H9 (cell line): ENCODE results near the gene PCED1A. TPM values are rescaled to one million over a fixed set of nuclear protein-coding genes. Genes with fewer than 3 reads are reported as not detected.

Experiments
- DNase-seq: peaks from one replicate; pipeline ENCODE4 v3.0.0-alpha.2; 2017
- H2AFZ ChIP-seq: one replicate; pipeline ENCODE4 v1.6.1; 2013; ENCODE audit warnings: mild to moderate bottlenecking, low read length, control low read depth, moderate library complexity
- H2AK5ac ChIP-seq: 2 replicates; pipeline ENCODE4 v1.6.1; 2013; ENCODE audit warnings: low read length, control low read depth, mixed read lengths; ENCODE audit not compliant: insufficient read length
- H2BK120ac ChIP-seq: one replicate; pipeline ENCODE4 v1.6.1; 2013; ENCODE audit warnings: low read depth, mild to moderate bottlenecking, low read length, control low read depth, inconsistent platforms; ENCODE audit not compliant: poor library complexity, severe bottlenecking
- H2BK12ac ChIP-seq: 2 replicates; pipeline ENCODE4 v1.6.1; 2013; ENCODE audit warnings: low read length, control low read depth, mixed read lengths, low read depth; ENCODE audit not compliant: insufficient read length
- H2BK15ac ChIP-seq: 2 replicates; pipeline ENCODE4 v1.6.1; 2013; ENCODE audit warnings: low read depth, low read length, control low read depth
- H2BK20ac ChIP-seq: one replicate; pipeline ENCODE4 v1.6.1; 2013; ENCODE audit warnings: low read depth, mild to moderate bottlenecking, low read length, control low read depth, inconsistent platforms; ENCODE audit not compliant: poor library complexity, severe bottlenecking
- H2BK5ac ChIP-seq: 2 replicates; pipeline ENCODE4 v1.6.1; 2013; ENCODE audit warnings: low read length, control low read depth, mixed read lengths; ENCODE audit not compliant: insufficient read length
- H3K14ac ChIP-seq: 2 replicates; pipeline ENCODE4 v1.6.1; 2013; ENCODE audit warnings: low read length, control low read depth; ENCODE audit not compliant: insufficient read depth
- H3K18ac ChIP-seq: 2 replicates; pipeline ENCODE4 v1.6.1; 2013; ENCODE audit warnings: low read depth, mild to moderate bottlenecking, mixed read lengths, low read length, control low read depth; ENCODE audit not compliant: insufficient read length
- H3K23ac ChIP-seq: 2 replicates; pipeline ENCODE4 v1.6.1; 2013; ENCODE audit warnings: low read length, control low read depth, mixed read lengths, low read depth; ENCODE audit not compliant: insufficient read length
- H3K23me2 ChIP-seq: 2 replicates; pipeline ENCODE4 v1.6.1; 2013; ENCODE audit warnings: low read depth, mild to moderate bottlenecking, mixed read lengths, low read length, control low read depth; ENCODE audit not compliant: insufficient read length, poor library complexity, severe bottlenecking
- H3K27ac ChIP-seq: 2 replicates; pipeline ENCODE4 v1.5.1; 2013; ENCODE audit warnings: low read length, control low read depth, mixed read lengths, low read depth; ENCODE audit not compliant: insufficient read length
- H3K27me3 ChIP-seq: 2 replicates; pipeline ENCODE4 v1.6.1; 2013; ENCODE audit warnings: low read length, control low read depth, inconsistent platforms; ENCODE audit not compliant: insufficient read depth
- H3K4ac ChIP-seq: 2 replicates; pipeline ENCODE4 v1.6.1; 2013; ENCODE audit warnings: low read depth, mild to moderate bottlenecking, control low read depth, inconsistent platforms, low read length, moderate library complexity
- H3K4me1 ChIP-seq: 2 replicates; pipeline ENCODE4 v1.6.1; 2013; ENCODE audit warnings: low read length, control low read depth, inconsistent platforms; ENCODE audit not compliant: insufficient read depth
- H3K4me2 ChIP-seq: 2 replicates; pipeline ENCODE4 v1.6.1; 2013; ENCODE audit warnings: low read length, control low read depth, mixed read lengths; ENCODE audit not compliant: insufficient read length, insufficient read depth
- H3K56ac ChIP-seq: 2 replicates; pipeline ENCODE4 v1.6.1; 2013; ENCODE audit warnings: low read depth, mild to moderate bottlenecking, mixed read lengths, low read length, control low read depth; ENCODE audit not compliant: insufficient read length
- H3K79me1 ChIP-seq: 2 replicates; pipeline ENCODE4 v1.6.1; 2013; ENCODE audit warnings: low read depth, mild to moderate bottlenecking, moderate library complexity, low read length, control low read depth, inconsistent platforms; ENCODE audit not compliant: insufficient read depth, poor library complexity, severe bottlenecking
- H3K79me2 ChIP-seq: 2 replicates; pipeline ENCODE4 v1.6.1; 2013; ENCODE audit warnings: low read length, control low read depth, inconsistent platforms; ENCODE audit not compliant: insufficient read depth
- H3K9ac ChIP-seq: 2 replicates; pipeline ENCODE4 v1.6.1; 2013; ENCODE audit warnings: low read length, control low read depth, mixed read lengths; ENCODE audit not compliant: insufficient read length; ENCODE audit errors: extremely low read depth
- H3K9me3 ChIP-seq: one replicate; pipeline ENCODE4 v1.6.1; 2013; ENCODE audit warnings: low read depth, low read length, inconsistent platforms; ENCODE audit not compliant: control insufficient read depth
- H3T11ph ChIP-seq: one replicate; pipeline ENCODE4 v1.6.1; 2013; ENCODE audit warnings: mild to moderate bottlenecking, low read length, control low read depth, inconsistent platforms
- H4K20me1 ChIP-seq: one replicate; pipeline ENCODE4 v1.6.1; 2013; ENCODE audit not compliant: control insufficient read depth, insufficient read length, insufficient read depth
- H4K5ac ChIP-seq: 2 replicates; pipeline ENCODE4 v1.6.1; 2013; ENCODE audit warnings: low read depth, mild to moderate bottlenecking, mixed read lengths, low read length, control low read depth; ENCODE audit not compliant: insufficient read length
- H4K8ac ChIP-seq: replicated peaks from 2 replicates; pipeline ENCODE4 v1.6.1; 2013; ENCODE audit warnings: low read length, control low read depth, mixed read lengths, low read depth; ENCODE audit not compliant: insufficient read length
- H4K91ac ChIP-seq: 2 replicates; pipeline ENCODE4 v1.6.1; 2013; ENCODE audit warnings: low read depth, mild to moderate bottlenecking, moderate library complexity, mixed read lengths, low read length, control low read depth; ENCODE audit not compliant: insufficient read length
- H3K27ac Mint-ChIP-seq, 3 experiments: 2 replicates in 2 of 3; 3 replicates in 1 of 3; pipeline ENCODE4 v1.8.0; 2020 to 2021; ENCODE audit warnings: mixed read lengths in 3 of 3, mild to moderate bottlenecking in 1 of 3, moderate library complexity in 1 of 3
- H3K27me3 Mint-ChIP-seq: 2 replicates; pipeline ENCODE4 v1.8.0; 2021; ENCODE audit warnings: low read depth, mild to moderate bottlenecking, moderate library complexity, mixed read lengths
- H3K36me3 Mint-ChIP-seq, 3 experiments: 2 replicates in 2 of 3; 3 replicates in 1 of 3; pipeline ENCODE4 v1.8.0; 2020 to 2021; ENCODE audit warnings: low read depth in 3 of 3, mixed read lengths in 3 of 3; ENCODE audit not compliant: insufficient read depth in 1 of 3
- H3K4me1 Mint-ChIP-seq, 2 experiments: 2 replicates each; pipeline ENCODE4 v1.8.0; 2020; ENCODE audit warnings: mixed read lengths in 2 of 2
- H3K4me3 Mint-ChIP-seq, 2 experiments: 2 replicates in 1 of 2; 3 replicates in 1 of 2; pipeline ENCODE4 v1.8.0; 2020 to 2021; ENCODE audit warnings: mild to moderate bottlenecking in 2 of 2, mixed read lengths in 2 of 2, moderate library complexity in 1 of 2
- H3K9me3 Mint-ChIP-seq, 2 experiments: 2 replicates in 1 of 2; 3 replicates in 1 of 2; pipeline ENCODE4 v1.8.0; 2020; ENCODE audit warnings: mild to moderate bottlenecking in 2 of 2, mixed read lengths in 2 of 2, moderate library complexity in 1 of 2
- WGBS: extraction: QIAGEN DNeasy Blood & Tissue Kit; methylation state at CpG from one replicate; pipeline ENCODE4 v1.1.7; 2013; ENCODE audit warnings: missing lambda C conversion rate, low lambda C conversion rate, mixed read lengths; ENCODE audit not compliant: insufficient read length; ENCODE audit errors: extremely low coverage; 5-methylcytosine and 5-hydroxymethylcytosine counted together
- total RNA-seq: library from RNA; stranded (reverse); gene quantifications from 2 replicates; pipeline ENCODE4 v1.2.1, GENCODE V29; 2021
- TF ChIP-seq, protein P1 (sequence below): fragments of 200-600 bp; sonication (generic); conservative IDR thresholded peaks from 3 replicates; pipeline ENCODE4 v1.8.0; 2021; ENCODE audit warnings: antibody characterized with exemption, mild to moderate bottlenecking

Gene PCED1A
- total RNA-seq, 1 experiment from 2014 or later, result 30.8 TPM

DNA sequence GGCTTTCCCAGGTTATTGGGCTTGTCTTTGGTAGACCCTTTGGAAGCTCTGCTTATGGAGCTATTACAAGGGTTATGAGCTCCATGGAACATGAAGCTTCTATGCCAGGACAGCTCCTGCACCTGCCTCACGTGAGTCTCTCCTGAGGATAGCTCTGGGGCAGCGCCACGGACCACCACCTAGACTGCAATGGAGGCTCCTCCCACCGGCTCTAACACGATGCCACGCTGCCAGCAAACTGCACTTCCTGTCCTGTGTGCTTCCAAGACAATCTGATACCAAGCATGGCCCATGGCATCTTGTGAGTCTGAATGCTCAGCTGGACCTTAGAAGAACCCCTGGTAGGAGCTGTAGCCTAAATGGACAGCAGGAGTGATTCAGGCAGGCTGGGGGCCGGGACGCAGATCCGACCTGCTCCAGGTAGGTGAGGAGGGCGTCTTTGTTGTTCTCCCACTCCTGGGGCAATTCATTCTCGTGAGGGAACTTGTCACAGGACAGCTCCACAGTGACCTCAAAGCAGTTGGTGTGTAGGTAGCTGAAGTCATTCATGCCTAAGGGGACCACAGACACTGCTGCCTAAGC, 45.5 kb downstream of the PCED1A start:
- H3K18ac ChIP-seq, result no peak overlapping the region
- no peak overlapping the region for H4K8ac ChIP-seq
- H3T11ph ChIP-seq, result no peak overlapping the region
- H3K4me3 Mint-ChIP-seq, result no peak overlapping the region
- H4K20me1 ChIP-seq, result no peaks in the 10 kb centered on the region
- no peak overlapping the region for H3K27ac ChIP-seq
- no peaks in the 10 kb centered on the region for H3K27me3 ChIP-seq
- DNase-seq, result no peak
- H2BK20ac ChIP-seq, result no peak overlapping the region
- H3K4ac ChIP-seq, result no peak overlapping the region
- no peak overlapping the region for H3K27ac Mint-ChIP-seq
- H3K9me3 ChIP-seq, result no peaks in the 10 kb centered on the region
- peaks cover 0 to 3% of the 10 kb centered on the region in 2 experiments; a peak in 2 of 5 replicates for H3K9me3 Mint-ChIP-seq
- no peak overlapping the region for H2AFZ ChIP-seq
- H3K4me2 ChIP-seq, result no peak overlapping the region
- peaks cover 22 to 64% (median 38%) of the 10 kb centered on the region in 3 experiments for H3K36me3 Mint-ChIP-seq
- H4K5ac ChIP-seq, result no peak overlapping the region
- H3K56ac ChIP-seq, result no peak overlapping the region
- no peak overlapping the region for H2BK15ac ChIP-seq
- no peak overlapping the region for H3K14ac ChIP-seq
- no peak overlapping the region for H2BK12ac ChIP-seq
- H3K23ac ChIP-seq, result no peak overlapping the region
- H3K4me1 ChIP-seq, result no peaks in the 10 kb centered on the region; the same call in 1 of the 2 replicates
- no peak overlapping the region for H2AK5ac ChIP-seq
- H2BK5ac ChIP-seq, result no peak overlapping the region
- no peaks in the 10 kb centered on the region for H3K23me2 ChIP-seq
- no peaks in the 10 kb centered on the region for H3K79me2 ChIP-seq
- no peaks in the 10 kb centered on the region for H3K79me1 ChIP-seq
- no CpG with 5 or more reads among the region's 11 CpGs for WGBS
- H2BK120ac ChIP-seq, result no peak overlapping the region
- peaks cover 13% of the 10 kb centered on the region in 2 experiments for H3K4me1 Mint-ChIP-seq
- TF ChIP-seq, protein P1, sequence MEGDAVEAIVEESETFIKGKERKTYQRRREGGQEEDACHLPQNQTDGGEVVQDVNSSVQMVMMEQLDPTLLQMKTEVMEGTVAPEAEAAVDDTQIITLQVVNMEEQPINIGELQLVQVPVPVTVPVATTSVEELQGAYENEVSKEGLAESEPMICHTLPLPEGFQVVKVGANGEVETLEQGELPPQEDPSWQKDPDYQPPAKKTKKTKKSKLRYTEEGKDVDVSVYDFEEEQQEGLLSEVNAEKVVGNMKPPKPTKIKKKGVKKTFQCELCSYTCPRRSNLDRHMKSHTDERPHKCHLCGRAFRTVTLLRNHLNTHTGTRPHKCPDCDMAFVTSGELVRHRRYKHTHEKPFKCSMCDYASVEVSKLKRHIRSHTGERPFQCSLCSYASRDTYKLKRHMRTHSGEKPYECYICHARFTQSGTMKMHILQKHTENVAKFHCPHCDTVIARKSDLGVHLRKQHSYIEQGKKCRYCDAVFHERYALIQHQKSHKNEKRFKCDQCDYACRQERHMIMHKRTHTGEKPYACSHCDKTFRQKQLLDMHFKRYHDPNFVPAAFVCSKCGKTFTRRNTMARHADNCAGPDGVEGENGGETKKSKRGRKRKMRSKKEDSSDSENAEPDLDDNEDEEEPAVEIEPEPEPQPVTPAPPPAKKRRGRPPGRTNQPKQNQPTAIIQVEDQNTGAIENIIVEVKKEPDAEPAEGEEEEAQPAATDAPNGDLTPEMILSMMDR, result no peak
- peaks cover 6% of the 10 kb centered on the region for H3K27me3 Mint-ChIP-seq
- no peak overlapping the region for H4K91ac ChIP-seq
- H3K9ac ChIP-seq, result no peak overlapping the region
